Naive thymus-derived CD4-positive, alpha-beta T cell (primary cell): ENCODE results near the gene UBN1. TPM values are rescaled to one million over a fixed set of nuclear protein-coding genes. Genes with fewer than 3 reads are reported as not detected.
A peak's percentile ranks its signal among the peaks of the same experiment; 100 is the strongest.

Source experiments
- ATAC-seq: fragments of 150-1000 bp; cut with Tn5 transposase; 2 replicates; pipeline ENCODE4 v1.10.0; 2021; ENCODE audit warnings: mild to moderate bottlenecking, moderate library complexity
- CTCF ChIA-PET: fragments of 350-600 bp; sonication (Branson Sonifier 250); formaldehyde crosslinking; loops from one replicate; lab custom pipeline; 2021; ENCODE audit warnings: antibody characterized with exemption; lab: Charles Lee
- POLR2A ChIA-PET: fragments of 350-600 bp; sonication (Branson Sonifier 250); formaldehyde crosslinking; loops from one replicate; lab custom pipeline; 2021; ENCODE audit warnings: antibody characterized with exemption, inconsistent platforms; lab: Charles Lee
- DNase-seq, 9 donors: peaks; one replicate each; pipeline versions ENCODE4 v3.0.0 to v3.0.0-alpha.2; 2020 to 2022; ENCODE audit warnings: mixed read lengths in 1 of 9
- H3K27ac ChIP-seq: one replicate; pipeline ENCODE4 v1.7.0; 2013; ENCODE audit warnings: mild to moderate bottlenecking, low read depth, low read length, moderate library complexity
- H3K27me3 ChIP-seq, 2 donors: one replicate each; pipeline ENCODE4 v1.7.0; 2013; ENCODE audit warnings: low read length in 2 of 2, mild to moderate bottlenecking in 2 of 2, moderate library complexity in 2 of 2; ENCODE audit not compliant: control insufficient read depth in 2 of 2, insufficient read depth in 2 of 2
- H3K36me3 ChIP-seq, 3 experiments: 1 replicate in 2 of 3; 2 replicates in 1 of 3; pipeline ENCODE4 v1.7.0; 2013; ENCODE audit warnings: low read length in 3 of 3, mild to moderate bottlenecking in 3 of 3, moderate library complexity in 1 of 3; ENCODE audit not compliant: insufficient read depth in 3 of 3, control insufficient read depth in 2 of 3
- H3K4me1 ChIP-seq, 2 donors: one replicate each; pipeline ENCODE4 v1.7.0; 2013; ENCODE audit warnings: low read length in 2 of 2, mild to moderate bottlenecking in 2 of 2, moderate library complexity in 1 of 2; ENCODE audit not compliant: control insufficient read depth in 2 of 2, insufficient read depth in 2 of 2
- H3K4me3 ChIP-seq: 2 replicates; pipeline ENCODE4 v1.7.0; 2013; ENCODE audit warnings: mild to moderate bottlenecking, low read length
- H3K9me3 ChIP-seq, 3 experiments: 1 replicate in 2 of 3; 2 replicates in 1 of 3; pipeline ENCODE4 v1.7.0; 2013; ENCODE audit warnings: low read length in 3 of 3; ENCODE audit not compliant: control insufficient read depth in 2 of 3
- H3K27ac Mint-ChIP-seq, 9 donors: one replicate each; pipeline ENCODE4 v1.8.0; 2020 to 2022; ENCODE audit warnings: mixed read lengths in 9 of 9, mild to moderate bottlenecking in 8 of 9, moderate library complexity in 5 of 9, inconsistent platforms in 2 of 9
- H3K27me3 Mint-ChIP-seq, 5 donors: one replicate each; pipeline ENCODE4 v1.8.0; 2021 to 2022; ENCODE audit warnings: mixed read lengths in 5 of 5, mild to moderate bottlenecking in 1 of 5
- H3K36me3 Mint-ChIP-seq, 5 donors: one replicate each; pipeline ENCODE4 v1.8.0; 2020 to 2022; ENCODE audit warnings: mixed read lengths in 5 of 5, mild to moderate bottlenecking in 3 of 5, inconsistent platforms in 1 of 5
- H3K4me1 Mint-ChIP-seq, 7 donors: one replicate each; pipeline ENCODE4 v1.8.0; 2020 to 2022; ENCODE audit warnings: mixed read lengths in 7 of 7, mild to moderate bottlenecking in 3 of 7, inconsistent platforms in 1 of 7
- H3K4me3 Mint-ChIP-seq, 10 donors: one replicate each; pipeline ENCODE4 v1.8.0; 2020 to 2022; ENCODE audit warnings: mild to moderate bottlenecking in 10 of 10, mixed read lengths in 10 of 10, moderate library complexity in 6 of 10, inconsistent platforms in 2 of 10
- H3K9me3 Mint-ChIP-seq, 11 donors: one replicate each; pipeline ENCODE4 v1.8.0; 2020 to 2022; ENCODE audit warnings: mixed read lengths in 11 of 11, mild to moderate bottlenecking in 4 of 11, inconsistent platforms in 1 of 11, moderate library complexity in 1 of 11
- intact Hi-C, 2 donors: fragments of 100-400 bp; cut with micrococcal nuclease; formaldehyde crosslinking; loops; one replicate each; pipeline ENCODE4 v1.15.1; 2023
- polyA plus RNA-seq, 2 donors: library from polyadenylated mRNA; unstranded; fragments of 300-500 nt; fragmentation: Illumina TruSeq; gene quantifications; one replicate each; pipeline ENCODE4 v1.2.3, GENCODE V29; 2021
- total RNA-seq, 6 experiments: library from RNA in 5 of 6; stranded (reverse) in 5 of 6; gene quantifications; 1 replicate in 5 of 6; 2 replicates in 1 of 6; pipeline ENCODE4 v1.2.3 and lab custom pipeline; 2021 to 2026

Gene UBN1
- total and polyA plus RNA-seq, 7 experiments from 2014 or later: 11.0 to 58.7 (median 40.0) TPM

- no peak for DNase-seq
- no peak overlapping the region for H3K4me3 Mint-ChIP-seq
- H3K4me1 ChIP-seq: no peaks in the 10 kb centered on the region
- peaks cover 0 to 2% (median 0%) of the 10 kb centered on the region in 11 donors for H3K9me3 Mint-ChIP-seq
- intact Hi-C loops: no loop called here
- no peaks in the 10 kb centered on the region for H3K36me3 ChIP-seq
- no peaks in the 10 kb centered on the region for H3K36me3 Mint-ChIP-seq
- no peak for ATAC-seq
- H3K27me3 ChIP-seq: no peaks in the 10 kb centered on the region
- CTCF ChIA-PET: no interaction called here
- H3K4me3 ChIP-seq: no peak overlapping the region
- POLR2A ChIA-PET: no interaction called here
- no peaks in the 10 kb centered on the region for H3K9me3 ChIP-seq
- no peaks in the 10 kb centered on the region for H3K4me1 Mint-ChIP-seq
- no peaks in the 10 kb centered on the region for H3K27me3 Mint-ChIP-seq
- peak overlapping the region in 1 of 9 donors; percentile 33 for H3K27ac Mint-ChIP-seq
- no peak overlapping the region for H3K27ac ChIP-seq
Measured at GRCh38 chr16:4915226-4915761, 68.0 kb downstream of the UBN1 start.

GRCh38 chr16:4917117-4917516 lies 69.8 kb downstream of the UBN1 start:
- no peak overlapping the region for H3K27ac Mint-ChIP-seq
- Histone ChIP-seq H3K27ac (no peak overlapping the region), H3K4me3 (no peak overlapping the region), H3K9me3 (no peaks in the 10 kb centered on the region), H3K27me3 (no peaks in the 10 kb centered on the region), H3K4me1 (no peaks in the 10 kb centered on the region), H3K36me3 (no peaks in the 10 kb centered on the region)
- DNase-seq (no peak), ATAC-seq (no peak)
- intact Hi-C loops: no loop called here
- no peak overlapping the region for H3K4me3 Mint-ChIP-seq
- POLR2A ChIA-PET: no interaction called here
- no peaks in the 10 kb centered on the region for H3K27me3 Mint-ChIP-seq
- H3K36me3 Mint-ChIP-seq: no peaks in the 10 kb centered on the region
- peaks cover 0 to 2% (median 0%) of the 10 kb centered on the region in 11 donors for H3K9me3 Mint-ChIP-seq
- H3K4me1 Mint-ChIP-seq: no peaks in the 10 kb centered on the region
- CTCF ChIA-PET: no interaction called here

- ChIA-PET POLR2A (no interaction called here), CTCF (no interaction called here)
- peaks cover 0 to 2% (median 0%) of the 10 kb centered on the region in 11 donors for H3K9me3 Mint-ChIP-seq
- Histone ChIP-seq H3K36me3 (no peaks in the 10 kb centered on the region), H3K27me3 (no peaks in the 10 kb centered on the region), H3K4me1 (no peaks in the 10 kb centered on the region), H3K27ac (no peak overlapping the region), H3K4me3 (no peak overlapping the region), H3K9me3 (no peaks in the 10 kb centered on the region)
- intact Hi-C loops: no loop called here
- H3K36me3 Mint-ChIP-seq: no peaks in the 10 kb centered on the region
- H3K4me3 Mint-ChIP-seq: no peak overlapping the region
- ATAC-seq: no peak
- DNase-seq: no peak
- H3K27me3 Mint-ChIP-seq: no peaks in the 10 kb centered on the region
- no peak overlapping the region for H3K27ac Mint-ChIP-seq
- no peaks in the 10 kb centered on the region for H3K4me1 Mint-ChIP-seq
Measured at GRCh38 chr16:4918781-4919251, 71.5 kb downstream of the UBN1 start.

GRCh38 chr16:4920826-4921225 lies 73.5 kb downstream of the UBN1 start:
- no peaks in the 10 kb centered on the region for H3K36me3 Mint-ChIP-seq
- DNase-seq (no peak), ATAC-seq (no peak)
- intact Hi-C loops: no loop called here
- H3K27ac ChIP-seq: no peak overlapping the region
- H3K9me3 ChIP-seq: peaks cover 0 to 1% (median 0%) of the 10 kb centered on the region in 3 experiments
- peaks cover 0 to 2% (median 0%) of the 10 kb centered on the region in 7 donors for H3K4me1 Mint-ChIP-seq
- H3K9me3 Mint-ChIP-seq: peaks cover 0 to 5% (median under 1%) of the 10 kb centered on the region in 11 donors
- ChIA-PET CTCF (no interaction called here), POLR2A (no interaction called here)
- H3K4me3 ChIP-seq: no peak overlapping the region
- no peaks in the 10 kb centered on the region for H3K27me3 ChIP-seq
- H3K36me3 ChIP-seq: no peaks in the 10 kb centered on the region
- no peak overlapping the region for H3K4me3 Mint-ChIP-seq
- H3K27me3 Mint-ChIP-seq: peaks cover 0 to 4% (median 0%) of the 10 kb centered on the region in 5 donors
- no peaks in the 10 kb centered on the region for H3K4me1 ChIP-seq
- no peak overlapping the region for H3K27ac Mint-ChIP-seq

- H3K4me1 ChIP-seq: no peaks in the 10 kb centered on the region
- no peaks in the 10 kb centered on the region for H3K36me3 ChIP-seq
- H3K27me3 Mint-ChIP-seq: peaks cover 0 to 4% (median 0%) of the 10 kb centered on the region in 5 donors
- H3K27ac Mint-ChIP-seq: no peak overlapping the region
- H3K9me3 ChIP-seq: peaks cover 0 to 19% (median 5%) of the 10 kb centered on the region in 3 experiments
- CTCF ChIA-PET: interaction anchor here (0.6 kb wide), 1 partner anchor 197 kb away, joined by 3 read pairs; no protein-coding TSS in a partner anchor
- no peak for ATAC-seq
- H3K27ac ChIP-seq: no peak overlapping the region
- intact Hi-C loops: no loop called here
- H3K4me3 Mint-ChIP-seq: no peak overlapping the region
- peaks cover 0 to 2% (median 0%) of the 10 kb centered on the region in 7 donors for H3K4me1 Mint-ChIP-seq
- H3K9me3 Mint-ChIP-seq: peaks cover 5 to 24% (median 13%) of the 10 kb centered on the region in 11 donors
- no peaks in the 10 kb centered on the region for H3K27me3 ChIP-seq
- POLR2A ChIA-PET: no interaction called here
- H3K36me3 Mint-ChIP-seq: peaks cover 0 to 12% (median 5%) of the 10 kb centered on the region in 5 donors
- no peak for DNase-seq
- H3K4me3 ChIP-seq: no peak overlapping the region
Measured at GRCh38 chr16:4922721-4923342, 75.6 kb downstream of the UBN1 start.

- H3K27ac Mint-ChIP-seq: no peak overlapping the region
- CTCF ChIA-PET: no interaction called here
- no peak overlapping the region for H3K27ac ChIP-seq
- H3K4me3 Mint-ChIP-seq: no peak overlapping the region
- H3K9me3 ChIP-seq: peaks cover 0 to 19% (median 5%) of the 10 kb centered on the region in 3 experiments
- H3K36me3 ChIP-seq: no peaks in the 10 kb centered on the region
- H3K36me3 Mint-ChIP-seq: peaks cover 0 to 12% (median 5%) of the 10 kb centered on the region in 5 donors
- peaks cover 5 to 24% (median 13%) of the 10 kb centered on the region in 11 donors for H3K9me3 Mint-ChIP-seq
- no peaks in the 10 kb centered on the region for H3K27me3 ChIP-seq
- H3K4me1 Mint-ChIP-seq: peaks cover 0 to 2% (median 0%) of the 10 kb centered on the region in 7 donors
- DNase-seq (no peak), ATAC-seq (no peak)
- H3K4me1 ChIP-seq: no peaks in the 10 kb centered on the region
- H3K4me3 ChIP-seq: no peak overlapping the region
- peaks cover 0 to 4% (median 0%) of the 10 kb centered on the region in 5 donors for H3K27me3 Mint-ChIP-seq
- intact Hi-C loops: no loop called here
- POLR2A ChIA-PET: no interaction called here
Measured at GRCh38 chr16:4923853-4924252, 76.6 kb downstream of the UBN1 start.
